ENCODE data around the gene USP7. TPM values are rescaled to one million over a fixed set of nuclear protein-coding genes. Genes with fewer than 3 reads are reported as not detected.

The USP7 gene
- polyA plus RNA-seq, 1 donor (not counting 4 experiments of a cell fraction or from before 2014, with no cell fraction given): 63.4 TPM

- DNase-seq (ENCODE audit: low read depth, low spot score) (no peak), FAIRE-seq (no peak)
- dilution Hi-C loops (cut with MboI; ENCODE audit: extremely low pct_ligation_motif_present, low sequenced_read_pairs): no loop called here
- Histone ChIP-seq H3K79me2 (ENCODE audit: control insufficient read depth, insufficient read depth, low read length) (no peaks in the 10 kb centered on the region), H3K4me2 (ENCODE audit: control insufficient read depth, extremely low read depth, insufficient read depth, low read depth, low read length) (no peak overlapping the region), H3K9me1 (ENCODE audit: control insufficient read depth, extremely low read depth, insufficient read depth, low read length) (no peaks in the 10 kb centered on the region), H3K4me3 (ENCODE audit: control insufficient read depth in 2 of 3, extremely low read depth in 1 of 3, insufficient read depth in 2 of 3, low read depth in 1 of 3, low read length in 3 of 3) (no peak overlapping the region), H3K9ac (ENCODE audit: control insufficient read depth, extremely low read depth, insufficient read depth, low read length) (no peak overlapping the region), H3K27me3 (ENCODE audit: control insufficient read depth, extremely low read depth, insufficient read depth, low read length) (no peaks in the 10 kb centered on the region), H4K20me1 (ENCODE audit: control insufficient read depth, extremely low read depth, insufficient read depth, low read length) (no peaks in the 10 kb centered on the region), H3K36me3 (ENCODE audit: control insufficient read depth in 2 of 2, extremely low read depth in 1 of 2, insufficient read depth in 2 of 2, low read length in 2 of 2) (no peaks in the 10 kb centered on the region), H3K4me1 (ENCODE audit: control insufficient read depth, extremely low read depth, insufficient read depth, low read length) (peaks cover 4% of the 10 kb centered on the region), H2AFZ (ENCODE audit: control insufficient read depth, low read length) (no peak overlapping the region), H3K9me3 (ENCODE audit: control insufficient read depth, low read depth, low read length) (no peaks in the 10 kb centered on the region), H3K27ac (ENCODE audit: control insufficient read depth, insufficient read depth, low read length) (no peak overlapping the region)
- no peak for TF ChIP-seq EZH2 (IDR thresholded peaks at IDR 0.05; ENCODE audit: low read length)
- TF ChIP-seq CTCF (optimal IDR thresholded peaks at IDR 0.05 in 1 of 3, IDR thresholded peaks at IDR 0.05 in 1 of 3, conservative IDR thresholded peaks at IDR 0.05 in 1 of 3; ENCODE audit: extremely low read depth in 1 of 3, insufficient read depth in 2 of 3, low read length in 3 of 3): no peak
Measured at GRCh38 chr16:8990445-8990844, 26.7 kb upstream of the USP7 start.

- FAIRE-seq (no peak), DNase-seq (ENCODE audit: low read depth, low spot score) (no peak)
- dilution Hi-C loops (cut with MboI; ENCODE audit: extremely low pct_ligation_motif_present, low sequenced_read_pairs): no loop called here
Measured at GRCh38 chr16:8989099-8989878, 25.6 kb upstream of the USP7 start.

More at GRCh38 chr16:8989099-8989878, 25.6 kb upstream of the USP7 start:
- TF ChIP-seq CTCF (optimal IDR thresholded peaks at IDR 0.05 in 1 of 3, IDR thresholded peaks at IDR 0.05 in 1 of 3, conservative IDR thresholded peaks at IDR 0.05 in 1 of 3; ENCODE audit: extremely low read depth in 1 of 3, insufficient read depth in 2 of 3, low read length in 3 of 3): no peak
- TF ChIP-seq EZH2 (IDR thresholded peaks at IDR 0.05; ENCODE audit: low read length): no peak
- Histone ChIP-seq H3K79me2 (ENCODE audit: control insufficient read depth, insufficient read depth, low read length) (no peaks in the 10 kb centered on the region), H3K27ac (ENCODE audit: control insufficient read depth, insufficient read depth, low read length) (no peak overlapping the region), H3K27me3 (ENCODE audit: control insufficient read depth, extremely low read depth, insufficient read depth, low read length) (no peaks in the 10 kb centered on the region), H4K20me1 (ENCODE audit: control insufficient read depth, extremely low read depth, insufficient read depth, low read length) (no peaks in the 10 kb centered on the region), H3K4me3 (ENCODE audit: control insufficient read depth in 2 of 3, extremely low read depth in 1 of 3, insufficient read depth in 2 of 3, low read depth in 1 of 3, low read length in 3 of 3) (no peak overlapping the region), H3K9ac (ENCODE audit: control insufficient read depth, extremely low read depth, insufficient read depth, low read length) (no peak overlapping the region), H3K36me3 (ENCODE audit: control insufficient read depth in 2 of 2, extremely low read depth in 1 of 2, insufficient read depth in 2 of 2, low read length in 2 of 2) (no peaks in the 10 kb centered on the region), H2AFZ (ENCODE audit: control insufficient read depth, low read length) (no peak overlapping the region), H3K9me3 (ENCODE audit: control insufficient read depth, low read depth, low read length) (no peaks in the 10 kb centered on the region), H3K4me1 (ENCODE audit: control insufficient read depth, extremely low read depth, insufficient read depth, low read length) (peaks cover 4% of the 10 kb centered on the region), H3K9me1 (ENCODE audit: control insufficient read depth, extremely low read depth, insufficient read depth, low read length) (no peaks in the 10 kb centered on the region), H3K4me2 (ENCODE audit: control insufficient read depth, extremely low read depth, insufficient read depth, low read depth, low read length) (no peak overlapping the region)
